Gastrocnemius medialis (tissue), 4 donors: ENCODE results near the gene PDE8A.

Source experiments
- CTCF ChIP-seq, 5 experiments: fragments of 450-650 bp in 3 of 5; fragments of 200-600 bp in 2 of 5; sonication (generic) in 2 of 5; IDR thresholded peaks in 4 of 5; conservative IDR thresholded peaks in 1 of 5; 1 replicate in 4 of 5; 2 replicates in 1 of 5; pipeline ENCODE4 v1.5.1; 2016 to 2019; ENCODE audit warnings: antibody characterized with exemption in 5 of 5, mild to moderate bottlenecking in 3 of 5, moderate library complexity in 3 of 5
- POLR2A ChIP-seq, 2 donors: fragments of 450-650 bp; IDR thresholded peaks; one replicate each; pipeline ENCODE4 v1.6.1; 2017; ENCODE audit warnings: antibody characterized with exemption in 2 of 2, mild to moderate bottlenecking in 2 of 2, moderate library complexity in 2 of 2

DNA sequence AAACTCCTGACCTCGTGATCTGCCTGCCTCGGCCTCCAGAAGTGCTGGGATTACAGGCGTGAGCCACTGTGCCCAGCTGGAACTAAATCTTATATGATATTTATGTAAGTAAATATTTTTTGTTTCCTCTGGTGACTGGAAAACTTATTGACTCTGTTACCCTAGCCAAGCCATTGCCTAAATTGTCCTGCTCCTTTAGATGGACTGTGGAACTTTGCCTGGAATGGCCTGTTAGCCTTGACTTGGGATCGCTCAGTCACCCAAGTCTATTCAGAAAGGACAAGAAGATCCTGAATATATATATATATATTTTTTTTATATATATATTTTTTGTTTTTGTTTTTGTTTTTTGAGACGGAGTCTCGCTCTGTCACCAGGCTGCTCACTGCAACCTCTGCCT, 113.9 kb downstream of the PDE8A start:
- no peak for TF ChIP-seq CTCF (IDR thresholded peaks at IDR 0.05 in 4 of 5, conservative IDR thresholded peaks at IDR 0.05 in 1 of 5)
- TF ChIP-seq POLR2A (IDR thresholded peaks at IDR 0.05), result no peak
